NB4 (cell line): ENCODE measurements around the gene PRR15L.

Source experiments
- DNase-seq: peaks from one replicate; pipeline ENCODE4 v3.0.0; 2010; ENCODE audit warnings: low read depth
- H3K4me3 ChIP-seq: one replicate; pipeline ENCODE4 v1.5.1; 2011; ENCODE audit warnings: mild to moderate bottlenecking, low read depth, low read length, moderate library complexity
- CTCF ChIP-seq: IDR thresholded peaks from one replicate; pipeline ENCODE4 v1.5.1; 2012; ENCODE audit warnings: low read depth, low read length
- MAX ChIP-seq: IDR thresholded peaks from 2 replicates; pipeline ENCODE4 v1.6.1; 2011; ENCODE audit warnings: low read depth, low read length
- MYC ChIP-seq: IDR thresholded peaks from 2 replicates; pipeline ENCODE4 v1.6.1; 2011; ENCODE audit warnings: low read depth, low read length
- POLR2A ChIP-seq: IDR thresholded peaks from 2 replicates; pipeline ENCODE4 v1.6.1; 2011; ENCODE audit warnings: mild to moderate bottlenecking; ENCODE audit not compliant: insufficient read length; ENCODE audit errors: extremely low read depth

Gene PRR15L

GRCh38 chr17:47961406-47961805, 3.7 kb upstream of the PRR15L start:
- DNase-seq = no peak
- H3K4me3 ChIP-seq = no peak overlapping the region
- no peak for TF ChIP-seq CTCF
- TF ChIP-seq POLR2A = no peak
- TF ChIP-seq MAX = no peak
- no peak for TF ChIP-seq MYC

GRCh38 chr17:47959825-47960655, 2.4 kb upstream of the PRR15L start:
- TF ChIP-seq MYC (no peak), POLR2A (no peak), MAX (no peak), CTCF (no peak)
- H3K4me3 ChIP-seq = no peak overlapping the region
- no peak for DNase-seq

- no peak for TF ChIP-seq MAX
- TF ChIP-seq CTCF = no peak
- TF ChIP-seq POLR2A = no peak
- no peak for TF ChIP-seq MYC
- no peak overlapping the region for H3K4me3 ChIP-seq
- DNase-seq = peak; percentile 60
These were observed 692 bp downstream of the PRR15L start for GRCh38 chr17:47956791-47957590.

GRCh38 chr17:47955497-47956461, 1.9 kb downstream of the PRR15L start:
- TF ChIP-seq MAX (no peak), CTCF (no peak), MYC (no peak), POLR2A (no peak)
- no peak for DNase-seq
- H3K4me3 ChIP-seq = no peak overlapping the region

- DNase-seq = no peak
- no peak for TF ChIP-seq MYC
- no peak for TF ChIP-seq CTCF
- TF ChIP-seq POLR2A = no peak
- no peak for TF ChIP-seq MAX
- no peak overlapping the region for H3K4me3 ChIP-seq
These were observed 3.8 kb downstream of the PRR15L start for GRCh38 chr17:47953909-47954308.
